8988T (cell line): ENCODE results near the gene GDF10.

Experiments used
- DNase-seq: peaks from one replicate; pipeline ENCODE4 v3.0.0; 2011

GDF10 gene

GRCh38 chr10:47296156-47296894, 3.7 kb upstream of the GDF10 start:
- DNase-seq, result no peak

DNA sequence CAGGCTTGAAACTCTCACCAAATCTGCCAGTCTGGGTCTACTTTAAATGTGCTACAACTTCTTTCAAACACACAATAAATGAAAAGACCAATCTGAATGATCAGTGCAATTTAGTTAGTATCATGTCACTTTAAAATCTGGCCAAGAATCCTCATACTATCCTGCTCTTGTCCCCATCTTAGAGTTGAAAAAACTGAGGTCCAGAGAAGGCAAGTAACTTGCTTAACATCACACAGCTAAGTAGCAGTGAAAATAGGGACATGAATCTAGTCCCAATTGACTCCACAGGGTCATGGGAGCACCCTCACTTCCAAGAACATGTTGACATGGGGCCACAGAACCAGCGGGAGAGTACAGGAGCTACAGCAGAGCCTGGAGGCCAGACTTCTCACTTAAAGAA, 3.1 kb upstream of the GDF10 start:
- DNase-seq, result no peak

GRCh38 chr10:47297866-47298540, 2.0 kb upstream of the GDF10 start:
- DNase-seq, result no peak

- DNase-seq, result no peak
These were observed 1.3 kb upstream of the GDF10 start for GRCh38 chr10:47298715-47299114.

DNA sequence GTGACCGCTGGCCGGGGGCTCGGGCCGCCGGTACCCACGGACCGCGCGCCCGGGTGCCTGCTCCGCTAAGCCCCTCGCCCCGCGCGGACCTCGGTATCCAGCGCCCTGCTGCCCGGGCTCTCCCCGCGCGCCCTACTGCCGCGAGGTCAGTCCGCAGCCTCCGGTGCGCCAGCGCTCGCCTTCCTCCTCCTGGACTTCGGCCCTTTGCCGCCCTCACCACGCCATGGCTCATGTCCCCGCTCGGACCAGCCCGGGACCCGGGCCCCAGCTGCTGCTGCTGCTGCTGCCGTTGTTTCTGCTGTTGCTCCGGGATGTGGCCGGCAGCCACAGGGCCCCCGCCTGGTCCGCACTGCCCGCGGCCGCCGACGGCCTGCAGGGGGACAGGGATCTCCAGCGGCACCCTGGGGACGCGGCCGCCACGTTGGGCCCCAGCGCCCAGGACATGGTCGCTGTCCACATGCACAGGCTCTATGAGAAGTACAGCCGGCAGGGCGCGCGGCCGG, 483 bp downstream of the GDF10 start:
- no peak for DNase-seq

DNA sequence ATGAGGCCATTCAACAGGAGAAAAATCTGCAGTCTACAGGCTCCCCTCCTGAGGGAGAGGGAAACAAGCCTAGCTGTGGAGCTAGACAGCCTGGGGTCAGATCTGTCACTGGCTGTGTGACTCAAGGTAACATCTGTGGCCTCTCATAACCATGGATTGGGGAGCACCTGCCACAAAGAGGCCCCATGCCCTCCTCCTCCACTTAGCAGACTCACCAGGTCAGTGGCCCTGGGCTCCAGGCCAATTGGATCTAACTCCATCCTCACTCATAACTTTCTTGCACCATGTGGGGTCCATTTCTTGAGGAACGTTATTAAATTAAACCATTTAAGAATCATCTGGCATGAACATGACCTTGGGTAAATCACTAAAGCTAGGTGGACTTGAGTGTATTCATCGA, 1.8 kb downstream of the GDF10 start:
- DNase-seq, result no peak

DNA sequence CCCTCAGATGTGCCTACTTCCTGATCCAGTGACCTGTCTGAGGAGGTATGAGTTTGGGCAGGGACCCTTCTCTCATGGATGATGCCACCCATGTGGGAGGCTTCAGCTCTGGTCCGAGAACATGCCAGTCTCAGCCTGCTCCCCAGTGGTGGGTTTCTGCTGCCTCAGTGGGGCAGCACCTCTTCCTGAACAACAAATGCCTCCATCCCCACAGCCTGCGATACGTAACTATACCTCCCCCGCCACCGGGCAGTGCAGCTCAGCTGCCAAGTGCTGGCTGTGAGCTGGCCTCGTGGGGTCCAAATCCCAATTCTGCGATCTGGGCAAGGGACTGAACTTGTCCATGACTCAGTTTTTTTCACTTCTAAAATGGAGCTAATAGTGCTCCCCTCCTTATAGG, 3.1 kb downstream of the GDF10 start:
- no peak for DNase-seq

DNA sequence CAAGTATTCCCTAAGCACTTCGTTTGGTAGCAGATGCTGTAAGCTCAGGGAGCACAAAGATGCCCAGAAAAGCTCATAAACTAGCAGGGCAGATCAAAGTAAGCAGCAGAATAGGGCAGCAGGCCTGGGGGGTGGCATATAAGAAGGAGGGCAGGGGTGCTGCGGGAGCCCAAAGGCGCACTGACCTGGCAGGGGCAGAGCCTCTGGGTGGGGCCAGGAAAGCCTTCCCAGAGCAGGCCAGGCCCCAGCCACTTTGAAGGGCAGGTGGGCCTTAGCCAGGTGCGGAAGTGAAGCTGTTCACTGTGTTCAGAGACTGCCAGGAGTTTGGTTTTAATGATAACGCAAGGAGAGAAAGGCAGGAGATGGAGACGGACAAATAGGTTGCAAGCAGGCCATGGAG, 3.9 kb downstream of the GDF10 start:
- no peak for DNase-seq

DNA sequence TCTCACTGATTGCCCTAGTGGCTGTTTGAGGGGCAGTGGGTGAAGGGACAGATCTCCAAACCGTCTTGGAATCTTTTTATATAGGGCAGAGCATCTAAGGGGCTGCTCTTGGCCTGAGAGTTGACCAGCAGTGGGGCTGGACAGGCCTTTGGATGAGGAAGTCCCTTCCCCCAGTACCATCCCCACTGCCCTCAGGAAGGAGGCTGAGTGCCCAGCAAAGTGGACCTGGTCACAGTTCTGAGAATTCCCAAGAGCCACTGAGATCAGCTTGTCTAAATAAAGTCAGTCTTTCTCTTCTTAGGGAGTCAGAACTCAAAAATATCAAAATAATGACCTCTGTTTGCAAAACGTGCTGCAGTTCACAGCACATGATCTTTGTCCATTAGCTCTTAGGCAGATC, 5.6 kb downstream of the GDF10 start:
- no peak for DNase-seq

- DNase-seq, result no peak
These were observed 6.6 kb downstream of the GDF10 start for GRCh38 chr10:47306387-47307210.

GRCh38 chr10:47307381-47307780, 7.4 kb downstream of the GDF10 start:
- DNase-seq, result no peak

DNA sequence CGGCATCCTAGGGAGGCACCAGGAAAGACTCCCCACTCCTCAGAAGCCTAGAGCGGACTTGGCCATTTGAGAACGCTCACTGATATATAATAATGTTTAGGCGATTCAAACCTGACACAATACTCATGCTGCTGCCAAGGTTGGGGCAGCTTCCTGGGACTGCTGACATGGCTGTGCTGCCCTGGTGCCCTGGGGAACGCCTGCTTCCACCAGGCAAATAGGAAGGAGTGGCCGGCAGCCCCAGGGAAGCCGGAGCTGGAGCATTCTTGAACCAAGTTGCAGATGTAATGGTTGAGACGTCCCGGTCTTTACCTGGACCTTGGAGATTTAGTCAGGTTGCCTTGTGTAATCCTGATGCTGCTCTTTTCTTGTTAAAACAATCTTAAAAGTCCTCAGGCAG, 8.8 kb downstream of the GDF10 start:
- DNase-seq, result no peak

- DNase-seq, result no peak
These were observed 9.6 kb downstream of the GDF10 start for GRCh38 chr10:47309408-47310089.

GRCh38 chr10:47310090-47310505, 10.1 kb downstream of the GDF10 start:
- DNase-seq, result no peak

GRCh38 chr10:47311193-47311931, 11.4 kb downstream of the GDF10 start:
- no peak for DNase-seq

DNA sequence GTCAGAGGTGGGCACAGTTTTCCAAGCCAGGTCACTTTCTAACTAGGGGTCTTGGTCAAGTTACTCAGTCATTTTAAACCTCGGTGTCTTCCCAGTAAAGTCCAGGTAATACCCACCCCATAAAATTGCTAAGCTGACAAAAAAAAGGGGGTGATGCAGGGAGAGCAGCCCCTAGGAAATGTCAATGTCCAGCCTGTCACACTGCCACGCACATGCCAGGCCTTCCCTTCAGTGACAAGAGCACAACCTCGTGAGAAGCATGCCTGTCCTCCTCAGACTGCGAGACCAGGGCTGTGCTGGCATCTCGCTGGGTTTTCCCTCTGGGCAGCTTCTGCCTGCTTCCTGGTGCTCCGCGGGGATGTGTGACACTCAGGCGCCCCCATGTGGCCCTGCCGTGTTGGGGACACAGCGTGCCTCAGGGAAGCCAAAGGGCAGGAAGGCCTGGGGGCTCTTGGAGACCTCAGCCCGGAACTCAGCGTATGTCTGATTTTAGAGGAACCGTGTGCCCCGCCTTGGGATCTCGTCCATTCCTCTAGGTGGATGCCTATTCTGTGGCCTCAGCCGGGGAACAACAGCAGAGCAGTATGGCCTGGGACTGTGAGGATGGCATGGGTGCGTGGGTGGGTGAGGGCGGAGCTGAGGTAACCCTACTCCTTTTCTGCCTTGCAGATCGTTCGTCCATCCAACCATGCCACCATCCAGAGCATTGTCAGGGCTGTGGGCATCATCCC, 12.1 kb downstream of the GDF10 start:
- DNase-seq, result peak; percentile 92

DNA sequence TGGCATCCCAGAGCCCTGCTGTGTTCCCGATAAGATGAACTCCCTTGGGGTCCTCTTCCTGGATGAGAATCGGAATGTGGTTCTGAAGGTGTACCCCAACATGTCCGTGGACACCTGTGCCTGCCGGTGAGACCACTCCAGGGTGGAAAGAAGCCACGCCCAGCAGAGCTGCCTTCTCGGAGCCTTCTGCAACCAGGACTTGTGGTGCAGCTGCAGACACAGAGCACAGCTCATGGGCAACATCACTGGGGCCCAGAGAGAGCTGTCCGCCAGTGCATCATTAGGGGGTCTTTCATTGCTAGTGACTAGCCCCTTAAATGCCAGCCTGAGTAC, 12.6 kb downstream of the GDF10 start:
- DNase-seq, result no peak

DNA sequence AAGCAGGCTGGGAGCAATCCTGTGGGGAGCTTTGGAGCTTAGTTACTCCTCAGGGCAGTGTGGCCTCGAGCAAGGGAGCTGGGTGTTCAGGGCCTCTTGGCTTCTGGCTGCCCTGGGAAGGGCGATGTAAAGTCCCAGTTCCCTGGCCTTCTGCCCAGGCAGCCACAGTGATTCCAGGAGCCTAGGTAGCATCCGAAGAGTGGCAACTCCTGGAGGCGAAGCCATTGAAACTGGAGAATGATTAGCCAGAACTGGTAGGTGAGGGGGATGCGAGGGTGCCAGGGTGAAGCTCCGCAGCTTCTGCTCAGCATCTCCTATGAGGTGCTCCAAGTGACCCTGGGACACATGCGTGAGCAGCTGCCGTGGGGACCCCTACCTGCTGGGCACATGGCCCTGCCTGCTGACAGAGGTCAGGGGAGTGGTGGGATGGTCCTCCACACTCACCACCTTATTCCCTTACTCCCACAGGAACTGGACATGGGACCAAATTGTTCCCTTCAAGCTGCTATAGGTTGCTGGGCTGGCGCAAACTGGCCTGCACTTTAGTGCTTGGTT, 14.5 kb downstream of the GDF10 start:
- no peak for DNase-seq

DNA sequence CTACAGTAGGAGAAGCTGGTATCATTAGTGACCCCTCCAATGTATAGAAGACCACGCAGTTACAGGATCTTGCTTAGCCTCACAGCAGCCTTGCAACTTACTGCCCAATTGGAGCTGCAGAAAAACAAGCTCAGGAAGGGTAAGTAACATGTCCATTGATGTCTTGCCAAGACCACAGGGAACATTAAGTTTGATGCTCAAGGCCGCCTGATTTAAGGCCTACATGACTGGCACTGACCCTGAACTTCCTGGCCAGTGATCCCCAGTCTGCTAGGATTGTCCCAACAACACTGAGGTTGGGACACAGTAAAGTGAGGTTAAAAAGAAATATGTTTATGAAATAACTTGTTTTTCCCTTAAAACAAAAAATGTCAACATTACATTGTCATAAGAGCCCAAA, 15.4 kb downstream of the GDF10 start:
- DNase-seq, result no peak

GRCh38 chr10:47316131-47316530, 16.1 kb downstream of the GDF10 start:
- DNase-seq, result no peak

GRCh38 chr10:47317251-47317650, 17.3 kb downstream of the GDF10 start:
- no peak for DNase-seq
